Tibial nerve (tissue), 4 donors: ENCODE measurements around the gene PLEKHO2. TPM values are rescaled to one million over a fixed set of nuclear protein-coding genes. Genes with fewer than 3 reads are reported as not detected.

ENCODE experiments used
- DNase-seq, 2 donors: peaks; one replicate each; pipeline ENCODE4 v3.0.0-alpha.2; 2019; ENCODE audit warnings: low spot score in 2 of 2
- H3K27ac ChIP-seq, 4 donors: fragments of 200-600 bp; sonication (generic) in 3 of 4; one replicate each; pipeline ENCODE4 v1.5.1; 2017 to 2019; ENCODE audit warnings: mild to moderate bottlenecking in 1 of 4
- H3K27me3 ChIP-seq, 2 donors: fragments of 200-600 bp; sonication (generic) in 1 of 2; one replicate each; pipeline versions ENCODE4 v1.5.1 to v1.6.0; 2017 to 2019
- H3K36me3 ChIP-seq, 3 donors: fragments of 200-600 bp; sonication (generic); one replicate each; pipeline ENCODE4 v1.5.1; 2018 to 2019
- H3K4me1 ChIP-seq, 4 donors: fragments of 200-600 bp; sonication (generic) in 3 of 4; one replicate each; pipeline ENCODE4 v1.5.1; 2017 to 2019
- H3K4me3 ChIP-seq, 4 donors: fragments of 200-600 bp; sonication (generic) in 3 of 4; one replicate each; pipeline ENCODE4 v1.5.1; 2017 to 2019; ENCODE audit warnings: mild to moderate bottlenecking in 1 of 4, moderate library complexity in 1 of 4
- H3K9me3 ChIP-seq, 4 donors: fragments of 200-600 bp; sonication (generic) in 3 of 4; one replicate each; pipeline ENCODE4 v1.5.1; 2017 to 2019
- EP300 ChIP-seq, 2 donors: sonication (generic); formaldehyde crosslinking; IDR thresholded peaks; one replicate each; pipeline ENCODE4 v1.6.1; 2017; ENCODE audit warnings: antibody characterized with exemption in 2 of 2, mild to moderate bottlenecking in 1 of 2
- POLR2A ChIP-seq, 2 donors: fragments of 450-650 bp; IDR thresholded peaks; one replicate each; pipeline ENCODE4 v1.6.1; 2017; ENCODE audit warnings: antibody characterized with exemption in 2 of 2, mild to moderate bottlenecking in 2 of 2, moderate library complexity in 2 of 2
- WGBS, 2 donors: methylation state at CpG; one replicate each; pipeline ENCODE4 v1.1.5; 2018; 5-methylcytosine and 5-hydroxymethylcytosine counted together
- total RNA-seq, 4 donors: library from RNA; depleted of rRNA; stranded (reverse); fragments of >200 nt; gene quantifications; one replicate each; pipeline ENCODE4 v1.1.0, GENCODE V29; 2016
- TF ChIP-seq, protein P1 (sequence below), 5 experiments: fragments of 200-600 bp in 3 of 5; fragments of 450-650 bp in 2 of 5; sonication (generic) in 3 of 5; IDR thresholded peaks; one replicate each; pipeline ENCODE4 v1.5.1; 2016 to 2019; ENCODE audit warnings: antibody characterized with exemption in 5 of 5, mild to moderate bottlenecking in 3 of 5, moderate library complexity in 2 of 5

PLEKHO2 gene
- total RNA-seq, 4 donors from 2014 or later: 40.8 to 69.9 (median 60.2) TPM

DNA sequence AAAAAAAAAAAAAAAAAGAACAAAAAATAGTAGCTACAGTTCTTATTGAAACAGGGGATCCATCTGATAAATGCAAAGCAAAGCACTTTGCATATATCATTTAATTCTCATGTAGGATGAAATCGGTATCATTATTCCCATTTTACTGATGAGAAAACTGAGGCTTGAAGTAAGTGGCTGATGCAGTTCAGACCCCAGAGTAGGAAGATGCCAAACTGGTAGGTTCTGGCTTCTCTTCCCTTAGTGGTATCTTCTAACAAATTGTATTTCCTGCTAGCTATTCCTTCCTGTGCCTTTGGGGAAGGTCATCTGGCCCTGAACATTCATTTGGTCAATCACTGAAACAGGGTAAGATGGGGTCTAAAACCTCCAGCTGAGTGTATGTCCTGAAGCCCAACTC lies 38.2 kb upstream of the PLEKHO2 start:
- no peak for DNase-seq
- WGBS, 2 donors: 90 to 94% methylated on average over 1 of the region's 1 CpG
- H3K36me3 ChIP-seq: no peaks in the 10 kb centered on the region
- TF ChIP-seq POLR2A (IDR thresholded peaks at IDR 0.05) (no peak), EP300 (IDR thresholded peaks at IDR 0.05) (no peak)
- TF ChIP-seq, protein P1, sequence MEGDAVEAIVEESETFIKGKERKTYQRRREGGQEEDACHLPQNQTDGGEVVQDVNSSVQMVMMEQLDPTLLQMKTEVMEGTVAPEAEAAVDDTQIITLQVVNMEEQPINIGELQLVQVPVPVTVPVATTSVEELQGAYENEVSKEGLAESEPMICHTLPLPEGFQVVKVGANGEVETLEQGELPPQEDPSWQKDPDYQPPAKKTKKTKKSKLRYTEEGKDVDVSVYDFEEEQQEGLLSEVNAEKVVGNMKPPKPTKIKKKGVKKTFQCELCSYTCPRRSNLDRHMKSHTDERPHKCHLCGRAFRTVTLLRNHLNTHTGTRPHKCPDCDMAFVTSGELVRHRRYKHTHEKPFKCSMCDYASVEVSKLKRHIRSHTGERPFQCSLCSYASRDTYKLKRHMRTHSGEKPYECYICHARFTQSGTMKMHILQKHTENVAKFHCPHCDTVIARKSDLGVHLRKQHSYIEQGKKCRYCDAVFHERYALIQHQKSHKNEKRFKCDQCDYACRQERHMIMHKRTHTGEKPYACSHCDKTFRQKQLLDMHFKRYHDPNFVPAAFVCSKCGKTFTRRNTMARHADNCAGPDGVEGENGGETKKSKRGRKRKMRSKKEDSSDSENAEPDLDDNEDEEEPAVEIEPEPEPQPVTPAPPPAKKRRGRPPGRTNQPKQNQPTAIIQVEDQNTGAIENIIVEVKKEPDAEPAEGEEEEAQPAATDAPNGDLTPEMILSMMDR (IDR thresholded peaks at IDR 0.05): no peak
- H3K4me1 ChIP-seq: peaks cover 0 to 6% (median 0%) of the 10 kb centered on the region in 4 donors
- no peak overlapping the region for H3K27ac ChIP-seq
- H3K9me3 ChIP-seq: no peaks in the 10 kb centered on the region
- no peak overlapping the region for H3K4me3 ChIP-seq
- H3K27me3 ChIP-seq: no peaks in the 10 kb centered on the region

DNA sequence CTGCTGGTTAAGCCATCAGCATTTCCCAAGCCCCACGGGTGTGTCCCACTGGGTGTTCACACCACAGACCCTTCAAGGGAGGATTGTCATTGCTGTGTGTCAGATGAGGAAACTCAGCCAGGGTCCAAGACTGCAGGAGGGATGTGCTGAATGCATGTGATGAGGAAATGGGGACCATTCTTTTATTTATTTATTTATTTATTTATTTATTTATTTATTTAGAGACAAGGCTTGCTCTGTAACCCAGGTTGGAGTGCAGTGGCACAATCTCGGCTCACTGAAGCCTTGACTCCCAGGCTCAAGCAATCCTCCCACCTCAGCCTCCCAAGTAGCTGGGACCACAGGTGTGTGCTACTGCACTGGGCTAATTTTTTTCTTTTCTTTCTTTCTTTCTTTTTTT lies 37.1 kb upstream of the PLEKHO2 start:
- WGBS, 2 donors: 50 to 69% methylated on average over 2 of the region's 2 CpGs
- TF ChIP-seq EP300 (IDR thresholded peaks at IDR 0.05): no peak
- no peak for TF ChIP-seq POLR2A (IDR thresholded peaks at IDR 0.05)
- TF ChIP-seq, protein P1 (IDR thresholded peaks at IDR 0.05): no peak
- Histone ChIP-seq H3K27ac (no peak overlapping the region), H3K27me3 (peaks cover 0 to 6% of the 10 kb centered on the region in 2 donors), H3K9me3 (no peaks in the 10 kb centered on the region), H3K4me3 (no peak overlapping the region), H3K4me1 (peaks cover 0 to 6% (median 0%) of the 10 kb centered on the region in 4 donors), H3K36me3 (no peaks in the 10 kb centered on the region)
- DNase-seq: no peak

DNA sequence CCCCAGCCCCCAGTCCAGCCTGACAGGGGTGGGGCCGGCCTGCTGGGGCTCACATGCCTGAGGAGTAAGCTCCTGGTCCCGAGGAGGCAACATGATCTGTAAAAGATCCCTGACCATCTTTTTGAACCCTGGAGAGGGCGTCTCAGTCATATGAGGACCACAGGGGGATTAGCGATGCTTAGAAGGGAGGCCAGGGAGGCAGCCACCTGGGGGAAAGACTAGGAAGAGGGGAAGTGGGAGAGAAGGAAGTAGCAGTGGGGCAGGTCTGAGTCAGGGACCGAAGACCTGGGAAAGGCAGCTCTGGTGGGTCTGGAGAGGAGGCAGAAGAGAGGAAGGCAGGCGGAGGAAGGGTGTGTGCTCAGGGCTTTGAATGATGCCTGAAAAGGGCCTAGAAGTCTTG lies 35.2 kb upstream of the PLEKHO2 start:
- Histone ChIP-seq H3K27ac (no peak overlapping the region), H3K4me3 (no peak overlapping the region), H3K27me3 (peaks cover 0 to 6% of the 10 kb centered on the region in 2 donors), H3K36me3 (no peaks in the 10 kb centered on the region), H3K9me3 (no peaks in the 10 kb centered on the region), H3K4me1 (peaks cover 0 to 9% (median 0%) of the 10 kb centered on the region in 4 donors)
- no peak for TF ChIP-seq EP300 (IDR thresholded peaks at IDR 0.05)
- TF ChIP-seq, protein P1 (IDR thresholded peaks at IDR 0.05): no peak
- TF ChIP-seq POLR2A (IDR thresholded peaks at IDR 0.05): no peak
- 65 to 69% methylated on average over 6 of the region's 6 CpGs for WGBS, 2 donors
- DNase-seq: no peak

DNA sequence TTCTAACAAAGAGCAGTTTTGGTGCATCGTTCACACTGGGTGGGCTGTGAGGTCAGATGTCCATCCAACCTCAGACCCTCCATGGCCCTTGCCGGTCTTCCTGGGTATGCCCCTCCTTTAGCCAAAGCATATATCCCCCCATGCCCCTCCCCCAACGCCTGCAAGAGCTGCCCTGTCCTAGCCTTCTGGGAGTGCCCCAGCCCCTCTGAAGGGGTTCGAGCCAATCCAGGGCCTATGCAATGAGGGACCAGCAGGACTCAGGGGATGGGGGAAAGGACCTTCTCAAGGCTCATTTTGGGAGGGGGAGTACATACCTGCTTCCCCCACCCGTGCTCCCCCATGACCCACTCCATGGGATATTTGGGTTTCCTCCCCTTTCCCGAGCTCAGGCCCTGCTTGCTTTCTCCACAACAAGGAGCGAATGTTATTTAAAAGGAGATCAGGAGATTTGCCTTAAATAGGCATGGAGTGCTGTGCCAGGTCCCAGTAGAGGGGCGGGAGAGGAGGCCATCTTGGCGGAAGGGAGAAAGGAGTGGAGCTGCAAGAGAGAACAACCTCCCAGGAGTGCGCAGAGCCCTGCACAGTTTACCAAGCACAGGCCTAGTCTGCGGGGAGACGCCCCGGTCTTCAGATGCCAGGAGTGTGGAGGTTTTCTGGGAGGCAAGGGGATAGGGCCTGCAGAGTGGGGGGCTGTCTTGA lies 34.5 kb upstream of the PLEKHO2 start:
- WGBS, 2 donors: 55 to 61% methylated on average over 13 of the region's 13 CpGs
- Histone ChIP-seq H3K9me3 (no peaks in the 10 kb centered on the region), H3K27me3 (peaks cover 0 to 6% of the 10 kb centered on the region in 2 donors), H3K27ac (no peak overlapping the region), H3K4me3 (no peak overlapping the region), H3K4me1 (peaks cover 0 to 4% (median 0%) of the 10 kb centered on the region in 4 donors), H3K36me3 (no peaks in the 10 kb centered on the region)
- DNase-seq: no peak
- TF ChIP-seq EP300 (IDR thresholded peaks at IDR 0.05): no peak
- TF ChIP-seq, protein P1 (IDR thresholded peaks at IDR 0.05): no peak
- no peak for TF ChIP-seq POLR2A (IDR thresholded peaks at IDR 0.05)

DNA sequence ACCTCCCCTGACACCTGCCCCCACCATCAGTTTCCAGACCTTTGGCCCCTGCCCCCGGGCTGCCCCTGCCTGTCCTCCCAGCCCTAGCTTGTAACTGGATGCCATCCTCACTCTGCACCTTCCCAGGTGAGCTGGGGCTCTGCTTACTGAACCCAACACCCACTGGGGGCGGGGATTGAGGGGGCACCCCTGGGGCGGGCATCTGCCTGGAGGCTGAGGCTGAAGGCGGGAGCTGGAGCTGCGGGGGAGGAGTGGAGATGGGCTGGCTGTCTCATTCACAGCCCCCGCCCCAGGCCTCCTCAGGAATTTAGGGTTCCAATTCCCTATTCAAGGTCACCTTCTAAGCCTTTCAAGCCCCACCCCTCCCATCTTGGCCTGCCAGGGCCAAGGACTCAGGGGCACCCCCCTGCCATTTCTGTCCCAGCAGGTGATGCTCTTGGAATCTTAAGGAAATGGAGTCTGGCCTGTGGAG lies 33.9 kb upstream of the PLEKHO2 start:
- no peaks in the 10 kb centered on the region for H3K9me3 ChIP-seq
- peaks cover 0 to 6% of the 10 kb centered on the region in 2 donors for H3K27me3 ChIP-seq
- no peaks in the 10 kb centered on the region for H3K36me3 ChIP-seq
- WGBS, 2 donors: 67 to 68% methylated on average over 5 to 6 of the region's 6 CpGs
- H3K4me1 ChIP-seq: peaks cover 0 to 3% (median 0%) of the 10 kb centered on the region in 4 donors
- no peak for DNase-seq
- no peak overlapping the region for H3K4me3 ChIP-seq
- TF ChIP-seq, protein P1 (IDR thresholded peaks at IDR 0.05): no peak
- TF ChIP-seq EP300 (IDR thresholded peaks at IDR 0.05): no peak
- no peak for TF ChIP-seq POLR2A (IDR thresholded peaks at IDR 0.05)
- H3K27ac ChIP-seq: no peak overlapping the region
